Upper lobe of left lung (tissue), 4 donors: ENCODE results near the gene UGT1A5.

ENCODE experiments used
- EP300 ChIP-seq, 4 donors: sonication (generic); formaldehyde crosslinking; IDR thresholded peaks; one replicate each; pipeline ENCODE4 v1.5.1; 2017; ENCODE audit warnings: antibody characterized with exemption in 4 of 4, control low read depth in 2 of 4
- POLR2A ChIP-seq, 4 donors: fragments of 450-650 bp; IDR thresholded peaks; one replicate each; pipeline ENCODE4 v1.5.1; 2016 to 2017; ENCODE audit warnings: antibody characterized with exemption in 4 of 4, mild to moderate bottlenecking in 2 of 4
- POLR2AphosphoS5 ChIP-seq, 2 donors: sonication (generic); formaldehyde crosslinking; IDR thresholded peaks; one replicate each; pipeline ENCODE4 v1.5.1; 2017; ENCODE audit warnings: antibody characterized with exemption in 2 of 2
- TF ChIP-seq, protein P1 (sequence below), 6 experiments: fragments of 450-650 bp in 4 of 6; fragments of 200-600 bp in 2 of 6; sonication (generic) in 2 of 6; IDR thresholded peaks; one replicate each; pipeline ENCODE4 v1.5.1; 2016 to 2019; ENCODE audit warnings: antibody characterized with exemption in 6 of 6

DNA sequence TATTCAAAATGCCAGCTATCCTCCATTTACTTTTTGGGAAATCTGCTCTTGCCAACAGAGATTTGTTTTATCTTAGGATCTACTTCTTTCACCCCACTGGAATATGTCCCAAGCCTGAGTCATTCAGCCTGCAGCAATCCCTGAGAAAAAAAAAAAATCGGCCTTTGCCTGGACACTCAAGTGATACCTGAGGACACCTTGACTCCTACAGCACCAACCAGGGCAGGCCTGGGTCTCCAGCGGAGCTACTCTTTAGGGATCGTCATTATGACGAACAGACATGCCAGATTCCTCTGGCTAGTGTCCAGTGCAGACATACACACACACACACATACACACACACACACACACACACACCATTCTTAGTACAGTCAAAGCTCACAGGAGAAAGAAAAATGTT lies 22.3 kb upstream of the UGT1A5 start:
- TF ChIP-seq, protein P1, sequence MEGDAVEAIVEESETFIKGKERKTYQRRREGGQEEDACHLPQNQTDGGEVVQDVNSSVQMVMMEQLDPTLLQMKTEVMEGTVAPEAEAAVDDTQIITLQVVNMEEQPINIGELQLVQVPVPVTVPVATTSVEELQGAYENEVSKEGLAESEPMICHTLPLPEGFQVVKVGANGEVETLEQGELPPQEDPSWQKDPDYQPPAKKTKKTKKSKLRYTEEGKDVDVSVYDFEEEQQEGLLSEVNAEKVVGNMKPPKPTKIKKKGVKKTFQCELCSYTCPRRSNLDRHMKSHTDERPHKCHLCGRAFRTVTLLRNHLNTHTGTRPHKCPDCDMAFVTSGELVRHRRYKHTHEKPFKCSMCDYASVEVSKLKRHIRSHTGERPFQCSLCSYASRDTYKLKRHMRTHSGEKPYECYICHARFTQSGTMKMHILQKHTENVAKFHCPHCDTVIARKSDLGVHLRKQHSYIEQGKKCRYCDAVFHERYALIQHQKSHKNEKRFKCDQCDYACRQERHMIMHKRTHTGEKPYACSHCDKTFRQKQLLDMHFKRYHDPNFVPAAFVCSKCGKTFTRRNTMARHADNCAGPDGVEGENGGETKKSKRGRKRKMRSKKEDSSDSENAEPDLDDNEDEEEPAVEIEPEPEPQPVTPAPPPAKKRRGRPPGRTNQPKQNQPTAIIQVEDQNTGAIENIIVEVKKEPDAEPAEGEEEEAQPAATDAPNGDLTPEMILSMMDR (IDR thresholded peaks at IDR 0.05): no peak
- TF ChIP-seq EP300 (IDR thresholded peaks at IDR 0.05): no peak
- no peak for TF ChIP-seq POLR2AphosphoS5 (IDR thresholded peaks at IDR 0.05)
- no peak for TF ChIP-seq POLR2A (IDR thresholded peaks at IDR 0.05)
